ENCODE measurements around the gene LAMC3. TPM values are rescaled to one million over a fixed set of nuclear protein-coding genes. Genes with fewer than 3 reads are reported as not detected.
A peak's percentile ranks its signal among the peaks of the same experiment; 100 is the strongest.

LAMC3 gene
- total RNA-seq, 1 donor from 2014 or later = 0.05 TPM

- Mint-ChIP-seq H3K4me3 (no peak overlapping the region), H3K4me1 (ENCODE audit: low read depth) (no peaks in the 10 kb centered on the region), H3K36me3 (ENCODE audit: low read depth) (no peaks in the 10 kb centered on the region), H3K9me3 (no peaks in the 10 kb centered on the region), H3K27ac (no peak overlapping the region), H3K27me3 (ENCODE audit: insufficient read depth) (peaks cover 2% of the 10 kb centered on the region)
- no peak for DNase-seq (ENCODE audit: low spot score)
- intact Hi-C loops (cut with micrococcal nuclease) = loop anchor here (10.0 kb wide), 1 partner anchor 99 kb away; no protein-coding TSS in a partner anchor
These were observed 34.7 kb downstream of the LAMC3 start for GRCh38 chr9:131043646-131044045.

- peaks cover 2% of the 10 kb centered on the region for H3K27me3 Mint-ChIP-seq (ENCODE audit: insufficient read depth)
- no peak overlapping the region for H3K27ac Mint-ChIP-seq
- H3K9me3 Mint-ChIP-seq = no peaks in the 10 kb centered on the region
- intact Hi-C loops (cut with micrococcal nuclease) = loop anchor here (2.0 to 10.0 kb wide), 3 partner anchors 101 to 583 kb away; no protein-coding TSS in a partner anchor
- H3K4me1 Mint-ChIP-seq (ENCODE audit: low read depth) = no peaks in the 10 kb centered on the region
- H3K4me3 Mint-ChIP-seq = no peak overlapping the region
- DNase-seq (ENCODE audit: low spot score) = no peak
- no peaks in the 10 kb centered on the region for H3K36me3 Mint-ChIP-seq (ENCODE audit: low read depth)
These were observed 36.5 kb downstream of the LAMC3 start for GRCh38 chr9:131045300-131046092.

GRCh38 chr9:131046093-131046380 lies 37.1 kb downstream of the LAMC3 start:
- Mint-ChIP-seq H3K27me3 (ENCODE audit: insufficient read depth) (peaks cover 2% of the 10 kb centered on the region), H3K27ac (no peak overlapping the region), H3K4me3 (no peak overlapping the region), H3K4me1 (ENCODE audit: low read depth) (no peaks in the 10 kb centered on the region), H3K9me3 (no peaks in the 10 kb centered on the region), H3K36me3 (ENCODE audit: low read depth) (no peaks in the 10 kb centered on the region)
- intact Hi-C loops (cut with micrococcal nuclease) = loop anchor here (2.0 to 10.0 kb wide), 3 partner anchors 101 to 584 kb away; no protein-coding TSS in a partner anchor
- no peak for DNase-seq (ENCODE audit: low spot score)

- DNase-seq (ENCODE audit: low spot score) = peak; percentile 60
- Mint-ChIP-seq H3K4me1 (ENCODE audit: low read depth) (no peaks in the 10 kb centered on the region), H3K27me3 (ENCODE audit: insufficient read depth) (peaks cover 2% of the 10 kb centered on the region), H3K27ac (no peak overlapping the region), H3K4me3 (no peak overlapping the region), H3K9me3 (no peaks in the 10 kb centered on the region), H3K36me3 (ENCODE audit: low read depth) (no peaks in the 10 kb centered on the region)
- intact Hi-C loops (cut with micrococcal nuclease) = loop anchor here (2.0 to 10.0 kb wide), 3 partner anchors 102 to 584 kb away; no protein-coding TSS in a partner anchor
These were observed 37.7 kb downstream of the LAMC3 start for GRCh38 chr9:131046581-131047202.

GRCh38 chr9:131048332-131048731 lies 39.4 kb downstream of the LAMC3 start:
- H3K9me3 Mint-ChIP-seq = no peaks in the 10 kb centered on the region
- H3K27ac Mint-ChIP-seq = no peak overlapping the region
- DNase-seq (ENCODE audit: low spot score) = no peak
- no peaks in the 10 kb centered on the region for H3K4me1 Mint-ChIP-seq (ENCODE audit: low read depth)
- intact Hi-C loops (cut with micrococcal nuclease) = loop anchor here (5.0 to 10.0 kb wide), 2 partner anchors 104 to 586 kb away; no protein-coding TSS in a partner anchor
- H3K36me3 Mint-ChIP-seq (ENCODE audit: low read depth) = no peaks in the 10 kb centered on the region
- H3K4me3 Mint-ChIP-seq = no peak overlapping the region
- peaks cover 2% of the 10 kb centered on the region for H3K27me3 Mint-ChIP-seq (ENCODE audit: insufficient read depth)

- Mint-ChIP-seq H3K36me3 (ENCODE audit: low read depth) (no peaks in the 10 kb centered on the region), H3K27me3 (ENCODE audit: insufficient read depth) (peaks cover 2% of the 10 kb centered on the region), H3K4me3 (no peak overlapping the region), H3K27ac (no peak overlapping the region), H3K9me3 (no peaks in the 10 kb centered on the region), H3K4me1 (ENCODE audit: low read depth) (no peaks in the 10 kb centered on the region)
- intact Hi-C loops (cut with micrococcal nuclease) = loop anchor here (5.0 to 10.0 kb wide), 2 partner anchors 104 to 587 kb away; no protein-coding TSS in a partner anchor
- DNase-seq (ENCODE audit: low spot score) = no peak
These were observed 39.8 kb downstream of the LAMC3 start for GRCh38 chr9:131048820-131049219.

GRCh38 chr9:131049829-131050715 lies 41.1 kb downstream of the LAMC3 start:
- Mint-ChIP-seq H3K27ac (no peak overlapping the region), H3K9me3 (no peaks in the 10 kb centered on the region), H3K36me3 (ENCODE audit: low read depth) (no peaks in the 10 kb centered on the region), H3K27me3 (ENCODE audit: insufficient read depth) (peaks cover 2% of the 10 kb centered on the region), H3K4me3 (no peak overlapping the region), H3K4me1 (ENCODE audit: low read depth) (no peaks in the 10 kb centered on the region)
- intact Hi-C loops (cut with micrococcal nuclease) = loop anchor here (5.0 to 10.0 kb wide), 2 partner anchors 105 to 588 kb away; no protein-coding TSS in a partner anchor
- no peak for DNase-seq (ENCODE audit: low spot score)

GRCh38 chr9:131050831-131051230 lies 41.9 kb downstream of the LAMC3 start:
- H3K27me3 Mint-ChIP-seq (ENCODE audit: insufficient read depth) = peaks cover 2% of the 10 kb centered on the region
- intact Hi-C loops (cut with micrococcal nuclease) = no loop called here
- H3K4me3 Mint-ChIP-seq = no peak overlapping the region
- DNase-seq (ENCODE audit: low spot score) = no peak
- H3K27ac Mint-ChIP-seq = no peak overlapping the region
- H3K9me3 Mint-ChIP-seq = no peaks in the 10 kb centered on the region
- no peaks in the 10 kb centered on the region for H3K4me1 Mint-ChIP-seq (ENCODE audit: low read depth)
- no peaks in the 10 kb centered on the region for H3K36me3 Mint-ChIP-seq (ENCODE audit: low read depth)

- Mint-ChIP-seq H3K27ac (no peak overlapping the region), H3K36me3 (ENCODE audit: low read depth) (no peaks in the 10 kb centered on the region), H3K4me3 (no peak overlapping the region), H3K9me3 (no peaks in the 10 kb centered on the region), H3K27me3 (ENCODE audit: insufficient read depth) (peaks cover 2% of the 10 kb centered on the region), H3K4me1 (ENCODE audit: low read depth) (no peaks in the 10 kb centered on the region)
- no peak for DNase-seq (ENCODE audit: low spot score)
- intact Hi-C loops (cut with micrococcal nuclease) = no loop called here
These were observed 42.9 kb downstream of the LAMC3 start for GRCh38 chr9:131051592-131052517.

- Mint-ChIP-seq H3K4me1 (ENCODE audit: low read depth) (no peaks in the 10 kb centered on the region), H3K27ac (no peak overlapping the region), H3K9me3 (no peaks in the 10 kb centered on the region), H3K4me3 (no peak overlapping the region), H3K27me3 (ENCODE audit: insufficient read depth) (no peaks in the 10 kb centered on the region), H3K36me3 (ENCODE audit: low read depth) (no peaks in the 10 kb centered on the region)
- DNase-seq (ENCODE audit: low spot score) = no peak
- intact Hi-C loops (cut with micrococcal nuclease) = no loop called here
These were observed 44.9 kb downstream of the LAMC3 start for GRCh38 chr9:131053896-131054295.

GRCh38 chr9:131056781-131057506 lies 48.0 kb downstream of the LAMC3 start:
- no peaks in the 10 kb centered on the region for H3K36me3 Mint-ChIP-seq (ENCODE audit: low read depth)
- H3K27me3 Mint-ChIP-seq (ENCODE audit: insufficient read depth) = no peaks in the 10 kb centered on the region
- no peaks in the 10 kb centered on the region for H3K9me3 Mint-ChIP-seq
- H3K4me1 Mint-ChIP-seq (ENCODE audit: low read depth) = no peaks in the 10 kb centered on the region
- DNase-seq (ENCODE audit: low spot score) = no peak
- no peak overlapping the region for H3K4me3 Mint-ChIP-seq
- intact Hi-C loops (cut with micrococcal nuclease) = loop anchor here (5.0 kb wide), 1 partner anchor 120 kb away; no protein-coding TSS in a partner anchor
- no peak overlapping the region for H3K27ac Mint-ChIP-seq

Measured in activated T-helper 1 cell treated with anti-CD3 and anti-CD28 coated beads, Interleukin-12 subunit alpha, Interleukin-12 subunit beta, Interleukin-2, Interleukin-4 antibody, amounts not matched to agents 30 ng/mL and 10 ng/mL and 1 ng/mL, durations not matched to agents 14 hours and 24 hours and 36 hours (primary cell).